Fibroblast of lung (primary cell): Measurements from ENCODE around the gene GHRHR. TPM values are rescaled to one million over a fixed set of nuclear protein-coding genes. Genes with fewer than 3 reads are reported as not detected.

Source experiments
- DNase-seq, 2 donors: peaks; one replicate each; pipeline versions ENCODE4 v3.0.0 to v3.0.0-alpha.2; 2010; ENCODE audit warnings: low read depth in 2 of 2
- H2AFZ ChIP-seq: 2 replicates; pipeline ENCODE4 v1.5.1; 2012; ENCODE audit warnings: low read length, control low read depth, inconsistent platforms
- H3K27ac ChIP-seq: 2 replicates; pipeline ENCODE4 v1.5.1; 2011; ENCODE audit warnings: low read length, control low read depth; ENCODE audit not compliant: insufficient read depth
- H3K27me3 ChIP-seq: 2 replicates; pipeline ENCODE4 v1.5.1; 2011; ENCODE audit warnings: mild to moderate bottlenecking, low read length; ENCODE audit not compliant: control insufficient read depth, insufficient read depth
- H3K36me3 ChIP-seq: 2 replicates; pipeline ENCODE4 v1.5.1; 2011; ENCODE audit warnings: low read length; ENCODE audit not compliant: control insufficient read depth, insufficient read depth
- H3K4me1 ChIP-seq: 2 replicates; pipeline ENCODE4 v1.5.1; 2011; ENCODE audit warnings: low read length; ENCODE audit not compliant: control insufficient read depth, insufficient read depth; ENCODE audit errors: extremely low read depth
- H3K4me2 ChIP-seq: 2 replicates; pipeline ENCODE4 v1.5.1; 2011; ENCODE audit warnings: low read length, control low read depth; ENCODE audit not compliant: insufficient read depth; ENCODE audit errors: extremely low read depth
- H3K4me3 ChIP-seq, 4 experiments: fragments of 200-600 bp in 1 of 4; sonication (generic) in 1 of 4; replicated peaks in 1 of 4; 2 replicates each; pipeline ENCODE4 v1.5.1; 2011 to 2016; ENCODE audit warnings: low read length in 4 of 4, low read depth in 3 of 4, mild to moderate bottlenecking in 3 of 4, control low read depth in 2 of 4, inconsistent platforms in 1 of 4, mixed read lengths in 1 of 4; ENCODE audit not compliant: insufficient read depth in 1 of 4; ENCODE audit errors: control extremely low read depth in 1 of 4
- H3K79me2 ChIP-seq: 2 replicates; pipeline ENCODE4 v1.5.1; 2012; ENCODE audit warnings: mild to moderate bottlenecking, low read length, inconsistent platforms; ENCODE audit not compliant: control insufficient read depth, insufficient read depth
- H3K9ac ChIP-seq: 2 replicates; pipeline ENCODE4 v1.5.1; 2011; ENCODE audit warnings: mild to moderate bottlenecking, low read length, control low read depth; ENCODE audit not compliant: insufficient read depth
- H3K9me3 ChIP-seq: 2 replicates; pipeline ENCODE4 v1.5.1; 2012; ENCODE audit warnings: low read depth, low read length; ENCODE audit not compliant: control insufficient read depth, insufficient read depth
- H4K20me1 ChIP-seq: 2 replicates; pipeline ENCODE4 v1.5.1; 2011; ENCODE audit warnings: low read length; ENCODE audit not compliant: control insufficient read depth, insufficient read depth; ENCODE audit errors: extremely low read depth
- CTCF ChIP-seq, 2 donors: IDR thresholded peaks in 1 of 2; conservative IDR thresholded peaks in 1 of 2; 1 replicate in 1 of 2; 2 replicates in 1 of 2; pipeline ENCODE4 v1.5.1; 2011 to 2012; ENCODE audit warnings: low read length in 2 of 2, control low read depth in 1 of 2, inconsistent platforms in 1 of 2, low read depth in 1 of 2, mild to moderate bottlenecking in 1 of 2
- EZH2 ChIP-seq: IDR thresholded peaks from 2 replicates; pipeline ENCODE4 v1.5.1; 2012; ENCODE audit warnings: low read length, control low read depth, mild to moderate bottlenecking; ENCODE audit errors: missing control alignments
- polyA plus RNA-seq, 2 donors: library from polyadenylated mRNA; depleted of rRNA in 1 of 2; stranded (reverse) in 1 of 2; unstranded in 1 of 2; fragments of >200 nt; gene quantifications; 2 replicates each; pipeline ENCODE4 v1.2.1, GENCODE V29; 2011 to 2012; ENCODE audit warnings: missing spikeins in 1 of 2
- total RNA-seq: library from RNA; depleted of rRNA; stranded (reverse); fragments of >200 nt; gene quantifications from 2 replicates; pipeline ENCODE4 v1.2.1, GENCODE V29; 2014

The GHRHR gene
- total and polyA plus RNA-seq, 2 donors (not counting 1 experiment from before 2014, with no cell fraction given): not detected

- H3K9ac ChIP-seq: no peak overlapping the region
These were observed 29.5 kb upstream of the GHRHR start for GRCh38 chr7:30934225-30934624.

GRCh38 chr7:30934732-30935568 is 28.8 kb upstream of the GHRHR start:
- no peak overlapping the region for H3K4me2 ChIP-seq
- H3K27me3 ChIP-seq: no peaks in the 10 kb centered on the region
- peaks cover 4% of the 10 kb centered on the region for H3K4me1 ChIP-seq
- H2AFZ ChIP-seq: no peak overlapping the region
- no peaks in the 10 kb centered on the region for H3K79me2 ChIP-seq
- no peaks in the 10 kb centered on the region for H4K20me1 ChIP-seq
- H3K9me3 ChIP-seq: no peaks in the 10 kb centered on the region
- DNase-seq: no peak
- no peak overlapping the region for H3K27ac ChIP-seq
- TF ChIP-seq EZH2: no peak
- TF ChIP-seq CTCF (conservative IDR thresholded peaks at IDR 0.05 in 1 of 2, IDR thresholded peaks at IDR 0.05 in 1 of 2; ENCODE audit: low read depth in 1 of 2, low read length in 2 of 2): no peak
- H3K36me3 ChIP-seq: no peaks in the 10 kb centered on the region
- no peak overlapping the region for H3K4me3 ChIP-seq
- no peak overlapping the region for H3K9ac ChIP-seq

More at GRCh38 chr7:30934225-30934624, 29.5 kb upstream of the GHRHR start:
- H2AFZ ChIP-seq: no peak overlapping the region
- H3K4me1 ChIP-seq: peaks cover 4% of the 10 kb centered on the region
- no peaks in the 10 kb centered on the region for H3K79me2 ChIP-seq
- H3K4me3 ChIP-seq: no peak overlapping the region
- H3K9me3 ChIP-seq: no peaks in the 10 kb centered on the region
- no peak overlapping the region for H3K4me2 ChIP-seq
- DNase-seq: no peak
- no peaks in the 10 kb centered on the region for H4K20me1 ChIP-seq
- no peaks in the 10 kb centered on the region for H3K27me3 ChIP-seq
- H3K27ac ChIP-seq: no peak overlapping the region
- TF ChIP-seq EZH2: no peak
- TF ChIP-seq CTCF (conservative IDR thresholded peaks at IDR 0.05 in 1 of 2, IDR thresholded peaks at IDR 0.05 in 1 of 2; ENCODE audit: low read depth in 1 of 2, low read length in 2 of 2): no peak
- H3K36me3 ChIP-seq: no peaks in the 10 kb centered on the region

- Histone ChIP-seq H3K4me3 (no peak overlapping the region), H3K27ac (no peak overlapping the region), H3K9me3 (no peaks in the 10 kb centered on the region), H3K4me1 (peaks cover 4% of the 10 kb centered on the region), H3K4me2 (no peak overlapping the region), H3K36me3 (no peaks in the 10 kb centered on the region), H3K27me3 (no peaks in the 10 kb centered on the region), H2AFZ (no peak overlapping the region), H3K9ac (no peak overlapping the region), H4K20me1 (no peaks in the 10 kb centered on the region), H3K79me2 (no peaks in the 10 kb centered on the region)
- DNase-seq: no peak
- no peak for TF ChIP-seq CTCF (conservative IDR thresholded peaks at IDR 0.05 in 1 of 2, IDR thresholded peaks at IDR 0.05 in 1 of 2; ENCODE audit: low read depth in 1 of 2, low read length in 2 of 2)
- no peak for TF ChIP-seq EZH2
These were observed 28.2 kb upstream of the GHRHR start for GRCh38 chr7:30935569-30935877.
